Nephron (organoid): ENCODE results near the gene GSTM5.

Experiments used
- H3K27ac Mint-ChIP-seq, 3 experiments: 2 replicates each; pipeline ENCODE4 v1.8.0; 2020; ENCODE audit warnings: mixed read lengths in 3 of 3, mild to moderate bottlenecking in 2 of 3, moderate library complexity in 1 of 3
- H3K27me3 Mint-ChIP-seq: 2 replicates; pipeline ENCODE4 v1.8.0; 2021; ENCODE audit warnings: low read depth, mild to moderate bottlenecking, moderate library complexity, mixed read lengths
- H3K36me3 Mint-ChIP-seq: 2 replicates; pipeline ENCODE4 v1.8.0; 2020; ENCODE audit warnings: low read depth, mixed read lengths
- H3K4me1 Mint-ChIP-seq: 2 replicates; pipeline ENCODE4 v1.8.0; 2020; ENCODE audit warnings: mixed read lengths
- H3K4me3 Mint-ChIP-seq, 3 experiments: 2 replicates each; pipeline ENCODE4 v1.8.0; 2020; ENCODE audit warnings: mild to moderate bottlenecking in 3 of 3, mixed read lengths in 3 of 3, moderate library complexity in 2 of 3
- H3K9me3 Mint-ChIP-seq: 2 replicates; pipeline ENCODE4 v1.8.0; 2020; ENCODE audit warnings: mixed read lengths
- TF ChIP-seq, protein P1 (sequence below), 3 experiments: fragments of 200-600 bp; sonication (generic); IDR thresholded peaks; one replicate each; pipeline ENCODE4 v1.5.0; 2021; ENCODE audit warnings: antibody characterized with exemption in 3 of 3; ENCODE audit not compliant: unreplicated experiment in 3 of 3

Gene GSTM5

DNA sequence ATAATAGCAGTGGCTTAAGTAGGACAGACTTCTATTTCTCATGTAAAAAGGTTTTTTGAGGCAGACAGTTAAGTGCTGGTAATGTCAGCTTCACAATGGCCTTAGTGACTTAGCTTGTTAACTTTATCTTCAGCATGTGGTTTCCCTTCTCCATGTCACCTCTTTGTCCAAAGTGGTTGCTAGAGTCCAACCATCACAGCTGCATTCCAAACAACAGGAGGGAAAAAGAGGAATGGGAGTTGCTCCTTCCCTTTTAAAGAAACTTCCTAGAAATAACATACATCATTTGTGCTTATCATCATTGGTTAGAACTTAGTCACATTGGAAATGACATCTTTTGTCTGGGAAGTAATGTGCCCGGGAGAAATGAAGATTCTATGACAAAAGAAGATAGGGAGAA lies 9.9 kb downstream of the GSTM5 start:
- TF ChIP-seq, protein P1, sequence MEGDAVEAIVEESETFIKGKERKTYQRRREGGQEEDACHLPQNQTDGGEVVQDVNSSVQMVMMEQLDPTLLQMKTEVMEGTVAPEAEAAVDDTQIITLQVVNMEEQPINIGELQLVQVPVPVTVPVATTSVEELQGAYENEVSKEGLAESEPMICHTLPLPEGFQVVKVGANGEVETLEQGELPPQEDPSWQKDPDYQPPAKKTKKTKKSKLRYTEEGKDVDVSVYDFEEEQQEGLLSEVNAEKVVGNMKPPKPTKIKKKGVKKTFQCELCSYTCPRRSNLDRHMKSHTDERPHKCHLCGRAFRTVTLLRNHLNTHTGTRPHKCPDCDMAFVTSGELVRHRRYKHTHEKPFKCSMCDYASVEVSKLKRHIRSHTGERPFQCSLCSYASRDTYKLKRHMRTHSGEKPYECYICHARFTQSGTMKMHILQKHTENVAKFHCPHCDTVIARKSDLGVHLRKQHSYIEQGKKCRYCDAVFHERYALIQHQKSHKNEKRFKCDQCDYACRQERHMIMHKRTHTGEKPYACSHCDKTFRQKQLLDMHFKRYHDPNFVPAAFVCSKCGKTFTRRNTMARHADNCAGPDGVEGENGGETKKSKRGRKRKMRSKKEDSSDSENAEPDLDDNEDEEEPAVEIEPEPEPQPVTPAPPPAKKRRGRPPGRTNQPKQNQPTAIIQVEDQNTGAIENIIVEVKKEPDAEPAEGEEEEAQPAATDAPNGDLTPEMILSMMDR (IDR thresholded peaks at IDR 0.05; ENCODE audit: unreplicated experiment in 3 of 3) = no peak
- Mint-ChIP-seq H3K27me3 (peaks cover 5% of the 10 kb centered on the region), H3K9me3 (no peaks in the 10 kb centered on the region), H3K36me3 (no peaks in the 10 kb centered on the region), H3K4me3 (no peak overlapping the region), H3K4me1 (peaks cover 20% of the 10 kb centered on the region), H3K27ac (no peak overlapping the region)

DNA sequence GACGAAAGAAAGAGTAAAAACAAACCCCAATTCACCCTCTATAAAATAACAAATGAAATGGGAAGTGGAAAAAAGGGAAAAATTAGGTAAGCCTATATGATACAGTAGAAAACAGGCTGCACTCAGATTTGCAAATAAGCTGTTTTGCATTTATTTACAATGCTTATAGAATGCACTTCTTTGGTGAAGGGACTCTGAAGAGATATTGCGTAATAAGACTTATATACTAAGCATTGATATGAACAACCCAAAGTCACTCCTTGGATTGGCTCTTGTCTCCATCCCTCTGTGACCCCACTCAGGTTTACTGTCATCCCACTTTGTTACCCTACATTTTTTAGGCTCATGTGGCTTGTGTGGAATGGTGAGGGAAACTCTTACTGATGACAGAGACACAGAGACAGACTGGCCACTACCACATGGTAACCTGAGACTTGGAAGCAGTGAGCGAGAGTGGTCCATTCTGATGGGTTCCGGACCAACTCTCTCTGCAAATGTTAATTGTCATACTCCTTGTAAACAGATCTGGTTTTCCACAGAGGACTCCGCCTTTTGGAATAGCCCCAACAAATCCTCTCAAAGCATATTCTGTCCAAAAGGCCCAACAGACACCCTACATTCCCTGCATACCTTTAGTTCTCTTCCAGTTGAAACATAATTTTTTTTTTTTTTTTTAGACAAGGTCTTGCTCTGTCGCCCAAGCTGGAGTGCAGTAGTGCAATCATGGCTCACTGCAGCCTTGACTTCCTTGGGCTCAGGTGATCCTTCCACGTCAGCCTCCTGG lies 11.0 kb downstream of the GSTM5 start:
- no peaks in the 10 kb centered on the region for H3K27me3 Mint-ChIP-seq
- TF ChIP-seq, protein P1 (IDR thresholded peaks at IDR 0.05; ENCODE audit: unreplicated experiment in 3 of 3) = no peak

DNA sequence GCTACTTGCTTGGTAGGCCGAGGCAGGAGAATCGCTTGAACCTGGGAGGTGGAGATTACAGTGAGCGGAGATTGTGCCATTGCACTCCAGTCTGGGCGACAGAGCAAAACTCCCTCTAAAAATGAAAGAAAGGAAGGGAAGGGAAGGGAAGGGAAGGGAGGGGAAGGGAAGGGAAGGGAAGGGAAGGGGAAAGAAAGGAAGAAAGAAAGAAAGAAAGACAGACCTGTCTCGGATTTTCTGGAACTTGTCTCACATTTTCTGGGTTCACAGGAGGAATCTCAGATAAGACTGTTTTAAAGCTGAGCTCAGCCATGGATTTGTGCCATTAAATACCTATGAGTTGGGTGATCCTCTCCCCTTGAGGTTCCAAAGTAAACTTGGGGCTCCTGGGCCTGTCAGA lies 12.9 kb downstream of the GSTM5 start:
- peaks cover 3% of the 10 kb centered on the region for H3K27me3 Mint-ChIP-seq
- no peaks in the 10 kb centered on the region for H3K36me3 Mint-ChIP-seq
- no peaks in the 10 kb centered on the region for H3K9me3 Mint-ChIP-seq
- H3K4me1 Mint-ChIP-seq = peaks cover 10% of the 10 kb centered on the region
- no peak overlapping the region for H3K4me3 Mint-ChIP-seq
- H3K27ac Mint-ChIP-seq = no peak overlapping the region
- TF ChIP-seq, protein P1 (IDR thresholded peaks at IDR 0.05; ENCODE audit: unreplicated experiment in 3 of 3) = no peak

More for the DNA sequence above, 11.0 kb downstream of the GSTM5 start:
- peaks cover 15% of the 10 kb centered on the region for H3K4me1 Mint-ChIP-seq
- no peaks in the 10 kb centered on the region for H3K9me3 Mint-ChIP-seq
- no peak overlapping the region for H3K4me3 Mint-ChIP-seq
- no peak overlapping the region for H3K27ac Mint-ChIP-seq
- H3K36me3 Mint-ChIP-seq = no peaks in the 10 kb centered on the region

DNA sequence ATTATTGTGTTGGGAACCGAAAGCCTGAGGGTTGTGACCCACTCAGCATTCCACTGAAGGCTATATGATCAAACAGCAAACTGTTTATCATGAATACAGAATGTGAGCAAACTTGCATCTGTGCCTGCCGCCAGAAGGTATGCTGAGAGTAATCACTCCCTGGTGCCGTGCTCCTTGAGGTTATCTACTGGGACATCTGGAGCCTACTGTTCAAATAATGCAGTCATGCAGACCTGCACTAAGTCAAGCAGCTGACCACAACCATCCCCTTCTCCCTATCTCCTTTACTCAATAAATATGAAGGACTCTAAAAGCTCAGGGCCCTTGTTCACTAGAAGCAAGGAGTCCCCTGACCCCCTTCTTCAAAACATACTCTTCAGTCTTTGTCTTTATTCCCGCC lies 13.5 kb downstream of the GSTM5 start:
- peak overlapping the region; percentile 12 to 78 (median 20) for H3K27ac Mint-ChIP-seq
- TF ChIP-seq, protein P1 (IDR thresholded peaks at IDR 0.05; ENCODE audit: unreplicated experiment in 3 of 3) = no peak
- no peak overlapping the region for H3K4me3 Mint-ChIP-seq
- H3K4me1 Mint-ChIP-seq = peaks cover 13% of the 10 kb centered on the region
- H3K27me3 Mint-ChIP-seq = peaks cover 5% of the 10 kb centered on the region
- H3K36me3 Mint-ChIP-seq = no peaks in the 10 kb centered on the region
- no peaks in the 10 kb centered on the region for H3K9me3 Mint-ChIP-seq

DNA sequence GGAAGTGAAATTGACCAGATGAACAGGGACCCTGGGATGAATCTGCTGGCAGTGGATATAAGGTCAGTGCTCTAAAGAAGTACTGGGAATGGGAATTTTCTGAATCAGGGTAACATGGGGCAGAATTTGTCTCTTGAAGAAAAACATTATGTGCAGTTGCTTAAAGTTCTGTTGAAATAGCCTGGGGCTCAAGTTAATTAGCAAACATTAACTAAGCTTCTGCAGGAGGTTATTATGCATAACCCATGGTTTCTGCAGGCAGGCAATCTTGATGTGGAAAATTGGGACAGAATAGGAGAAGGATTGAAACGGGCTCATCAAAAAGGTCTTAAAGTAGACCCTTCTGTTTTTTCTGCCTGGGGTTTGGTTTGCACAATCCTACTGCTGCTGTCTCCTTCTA lies 14.0 kb downstream of the GSTM5 start:
- no peaks in the 10 kb centered on the region for H3K36me3 Mint-ChIP-seq
- peaks cover 5% of the 10 kb centered on the region for H3K27me3 Mint-ChIP-seq
- peak overlapping the region; percentile 12 to 78 (median 20) for H3K27ac Mint-ChIP-seq
- peaks cover 18% of the 10 kb centered on the region for H3K4me1 Mint-ChIP-seq
- TF ChIP-seq, protein P1 (IDR thresholded peaks at IDR 0.05; ENCODE audit: unreplicated experiment in 3 of 3) = no peak
- no peaks in the 10 kb centered on the region for H3K9me3 Mint-ChIP-seq
- no peak overlapping the region for H3K4me3 Mint-ChIP-seq
